ENCODE results near the gene PPP1R12C.

- TF ChIP-seq POLR2A (IDR thresholded peaks at IDR 0.05) (no peak), CTCF (IDR thresholded peaks at IDR 0.05) (no peak)
These were observed 10.8 kb downstream of the PPP1R12C start for GRCh38 chr19:55106591-55106990.
